BE2C (cell line): ENCODE results near the gene TSEN15.

Experiments
- DNase-seq: peaks from one replicate; pipeline ENCODE4 v3.0.0-alpha.2; 2020
- H3K27me3 ChIP-seq: fragments of 250-450 bp; sonication (Bioruptor Pico); 2 replicates; pipeline ENCODE4 v1.5.1; 2020; ENCODE audit warnings: mild to moderate bottlenecking
- H3K36me3 ChIP-seq: fragments of 250-450 bp; sonication (Bioruptor Pico); 2 replicates; pipeline ENCODE4 v1.5.1; 2020; ENCODE audit warnings: mild to moderate bottlenecking
- H3K4me1 ChIP-seq: fragments of 250-450 bp; sonication (Bioruptor Pico); 2 replicates; pipeline ENCODE4 v1.5.1; 2020
- H3K4me3 ChIP-seq: 2 replicates; pipeline ENCODE4 v1.5.1; 2011; ENCODE audit warnings: low read depth, low read length
- H3K9me3 ChIP-seq: fragments of 250-450 bp; sonication (Bioruptor Pico); 2 replicates; pipeline ENCODE4 v1.5.1; 2020
- TF ChIP-seq, protein P1 (sequence below): IDR thresholded peaks from 2 replicates; pipeline ENCODE4 v1.5.1; 2012; ENCODE audit warnings: mild to moderate bottlenecking, low read depth, low read length

TSEN15 gene

DNA sequence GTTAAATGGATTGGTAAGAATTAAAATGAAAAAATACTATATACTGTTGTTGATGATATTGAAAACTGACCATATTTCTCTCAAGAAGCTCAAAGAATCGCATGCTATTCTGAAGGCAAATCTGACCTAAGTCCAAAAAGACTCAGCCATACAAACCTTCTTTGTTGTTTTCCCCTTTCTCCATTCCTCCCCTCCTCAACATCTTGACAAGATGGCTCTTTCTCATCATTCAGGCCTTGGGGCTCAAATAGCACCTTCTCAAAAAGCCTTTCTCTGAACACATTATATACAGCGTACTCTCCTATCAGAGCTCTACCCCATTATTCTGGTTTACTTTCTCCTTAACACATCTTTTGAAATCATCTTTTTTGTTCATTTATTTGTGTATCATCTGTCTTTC, 31.2 kb upstream of the TSEN15 start:
- Histone ChIP-seq H3K27me3 (no peaks in the 10 kb centered on the region), H3K9me3 (no peaks in the 10 kb centered on the region), H3K4me3 (no peak overlapping the region), H3K4me1 (no peaks in the 10 kb centered on the region), H3K36me3 (no peaks in the 10 kb centered on the region)
- DNase-seq, result no peak
- TF ChIP-seq, protein P1, sequence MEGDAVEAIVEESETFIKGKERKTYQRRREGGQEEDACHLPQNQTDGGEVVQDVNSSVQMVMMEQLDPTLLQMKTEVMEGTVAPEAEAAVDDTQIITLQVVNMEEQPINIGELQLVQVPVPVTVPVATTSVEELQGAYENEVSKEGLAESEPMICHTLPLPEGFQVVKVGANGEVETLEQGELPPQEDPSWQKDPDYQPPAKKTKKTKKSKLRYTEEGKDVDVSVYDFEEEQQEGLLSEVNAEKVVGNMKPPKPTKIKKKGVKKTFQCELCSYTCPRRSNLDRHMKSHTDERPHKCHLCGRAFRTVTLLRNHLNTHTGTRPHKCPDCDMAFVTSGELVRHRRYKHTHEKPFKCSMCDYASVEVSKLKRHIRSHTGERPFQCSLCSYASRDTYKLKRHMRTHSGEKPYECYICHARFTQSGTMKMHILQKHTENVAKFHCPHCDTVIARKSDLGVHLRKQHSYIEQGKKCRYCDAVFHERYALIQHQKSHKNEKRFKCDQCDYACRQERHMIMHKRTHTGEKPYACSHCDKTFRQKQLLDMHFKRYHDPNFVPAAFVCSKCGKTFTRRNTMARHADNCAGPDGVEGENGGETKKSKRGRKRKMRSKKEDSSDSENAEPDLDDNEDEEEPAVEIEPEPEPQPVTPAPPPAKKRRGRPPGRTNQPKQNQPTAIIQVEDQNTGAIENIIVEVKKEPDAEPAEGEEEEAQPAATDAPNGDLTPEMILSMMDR, result no peak

DNA sequence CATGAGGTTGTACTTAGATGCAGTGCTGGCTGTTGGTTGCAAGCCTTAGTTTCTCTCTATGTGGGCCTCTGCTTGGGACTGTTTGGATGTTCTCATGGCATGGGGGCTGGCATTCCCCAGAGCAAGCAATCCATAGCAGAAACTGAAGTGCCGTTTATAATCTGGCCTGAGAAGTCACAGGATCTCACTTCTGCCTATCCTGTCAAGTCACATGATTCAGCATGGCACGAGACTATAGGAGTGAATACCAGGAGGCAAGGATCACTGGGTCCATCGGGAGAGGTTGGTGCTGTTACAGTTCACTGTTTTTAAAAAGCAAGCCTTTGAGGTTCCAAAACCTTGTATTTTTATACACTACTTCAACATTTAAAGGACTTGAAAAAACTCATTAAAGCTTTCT, 30.7 kb upstream of the TSEN15 start:
- no peaks in the 10 kb centered on the region for H3K4me1 ChIP-seq

DNA sequence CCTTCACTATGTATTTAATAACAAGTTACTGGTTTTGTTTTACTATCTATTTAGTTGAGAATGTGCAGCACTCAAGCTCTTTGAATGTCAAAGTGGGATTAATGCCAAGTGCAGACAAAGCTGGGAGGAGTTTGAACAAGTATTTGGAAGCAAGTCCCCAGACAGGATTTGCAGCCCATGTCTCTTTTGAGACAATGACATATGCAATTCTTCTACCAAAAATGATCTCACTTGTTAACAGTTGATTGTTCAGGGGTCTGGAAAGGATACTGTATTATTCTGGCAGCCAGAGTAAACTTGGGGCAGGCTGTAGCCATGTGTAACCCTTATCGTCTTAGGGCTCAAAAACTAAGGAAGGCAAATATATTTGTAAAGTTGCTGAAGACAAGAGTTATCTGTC, 29.8 kb upstream of the TSEN15 start:
- Histone ChIP-seq H3K4me1 (no peaks in the 10 kb centered on the region), H3K27me3 (no peaks in the 10 kb centered on the region), H3K4me3 (no peak overlapping the region), H3K36me3 (no peaks in the 10 kb centered on the region), H3K9me3 (no peaks in the 10 kb centered on the region)
- no peak for DNase-seq
- TF ChIP-seq, protein P1, result no peak

More for the DNA sequence above, 30.7 kb upstream of the TSEN15 start:
- Histone ChIP-seq H3K4me3 (no peak overlapping the region), H3K9me3 (no peaks in the 10 kb centered on the region), H3K27me3 (no peaks in the 10 kb centered on the region), H3K36me3 (no peaks in the 10 kb centered on the region)
- no peak for DNase-seq
- TF ChIP-seq, protein P1, result no peak

DNA sequence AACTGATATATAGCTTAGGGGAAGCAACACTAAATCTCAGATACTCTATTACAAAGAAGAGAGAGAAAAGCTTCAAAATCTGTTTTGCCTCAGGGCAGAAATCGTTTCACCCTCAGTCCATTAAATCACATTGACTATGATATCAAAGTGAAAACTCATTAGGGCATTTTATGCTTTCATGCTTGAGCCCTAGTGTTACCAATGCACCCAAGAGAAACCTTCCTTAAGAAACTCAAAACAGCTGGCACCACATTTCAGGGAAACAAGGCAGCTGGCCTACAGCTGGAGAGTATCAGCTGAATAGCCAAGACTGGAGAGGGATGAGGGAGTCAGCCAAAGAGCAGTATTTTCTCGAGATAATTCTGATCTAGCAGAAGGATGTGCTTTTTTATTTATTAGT, 28.9 kb upstream of the TSEN15 start:
- no peaks in the 10 kb centered on the region for H3K27me3 ChIP-seq
- TF ChIP-seq, protein P1, result no peak
- H3K9me3 ChIP-seq, result no peaks in the 10 kb centered on the region
- H3K4me3 ChIP-seq, result no peak overlapping the region
- no peak for DNase-seq
- H3K36me3 ChIP-seq, result no peaks in the 10 kb centered on the region
- no peaks in the 10 kb centered on the region for H3K4me1 ChIP-seq

- Histone ChIP-seq H3K4me1 (no peaks in the 10 kb centered on the region), H3K4me3 (no peak overlapping the region), H3K36me3 (no peaks in the 10 kb centered on the region), H3K27me3 (no peaks in the 10 kb centered on the region), H3K9me3 (no peaks in the 10 kb centered on the region)
- TF ChIP-seq, protein P1, result no peak
- no peak for DNase-seq
Observed at GRCh38 chr1:184023171-184023570, 28.4 kb upstream of the TSEN15 start.

DNA sequence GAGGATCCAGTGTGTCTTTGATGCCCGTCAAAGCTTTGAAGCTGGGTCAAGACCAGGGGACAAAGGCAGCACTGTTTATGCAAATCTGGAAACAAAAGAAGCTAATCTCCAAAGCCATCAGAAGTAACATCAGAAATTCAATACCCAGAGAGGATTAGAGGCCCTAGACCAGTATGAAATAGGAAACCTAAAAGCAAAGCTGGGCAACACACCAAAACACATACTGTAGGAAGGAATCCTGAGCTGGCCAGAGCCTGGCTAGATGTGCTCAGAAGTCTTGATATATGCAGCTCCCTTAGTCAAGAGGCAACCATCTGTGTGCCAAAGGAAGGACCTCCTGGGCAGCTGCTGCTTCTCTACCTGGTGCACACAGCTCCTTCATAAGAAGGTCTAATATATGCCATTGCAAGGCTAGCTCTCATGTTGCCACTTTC, 26.3 kb upstream of the TSEN15 start:
- no peaks in the 10 kb centered on the region for H3K36me3 ChIP-seq
- no peak overlapping the region for H3K4me3 ChIP-seq
- no peaks in the 10 kb centered on the region for H3K9me3 ChIP-seq
- no peak for DNase-seq
- no peaks in the 10 kb centered on the region for H3K4me1 ChIP-seq
- TF ChIP-seq, protein P1, result no peak
- no peaks in the 10 kb centered on the region for H3K27me3 ChIP-seq
